ENCODE results near the gene H3-3A. TPM values are rescaled to one million over a fixed set of nuclear protein-coding genes. Genes with fewer than 3 reads are reported as not detected.
"Not testable (repeated sequence)": the region's sequence is repeated elsewhere in the genome, so short reads cannot be mapped to it uniquely, and the experiment has no call there.

Gene H3-3A
- total RNA-seq, 2 donors from 2014 or later, result 743 to 759 TPM

- DNase-seq (no peak), ATAC-seq (peak; percentile 8)
- intact Hi-C loops (cut with DNase I, micrococcal nuclease), result no loop called here
Observed at GRCh38 chr1:226074046-226074445, 11.5 kb downstream of the H3-3A start.

GRCh38 chr1:226076378-226076777, 13.9 kb downstream of the H3-3A start:
- ATAC-seq, result peak; percentile 23
- intact Hi-C loops (cut with DNase I, micrococcal nuclease), result no loop called here

DNA sequence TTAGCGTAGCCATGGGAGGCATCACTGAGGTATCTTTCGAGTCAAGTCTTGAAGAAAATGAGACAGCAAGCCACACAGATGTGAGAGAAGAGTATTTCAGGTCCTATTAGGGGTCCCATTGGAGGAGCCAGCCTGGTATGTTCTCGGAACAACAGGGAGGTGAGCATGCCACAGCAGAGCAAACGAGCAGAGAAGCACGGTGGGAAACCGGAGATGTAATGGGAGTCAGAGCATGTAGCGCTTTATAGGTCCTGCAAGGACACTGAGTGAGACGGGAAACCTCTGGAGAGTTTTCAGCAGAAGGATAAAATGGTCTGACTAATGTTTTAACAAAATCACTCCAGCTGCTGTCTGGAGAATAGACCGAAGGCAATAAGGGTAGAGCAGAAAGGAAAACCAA, 15.9 kb downstream of the H3-3A start:
- ATAC-seq, result no peak
- DNase-seq, result no peak
- intact Hi-C loops (cut with DNase I, micrococcal nuclease), result no loop called here

More at GRCh38 chr1:226076378-226076777, 13.9 kb downstream of the H3-3A start:
- DNase-seq, result no peak

DNA sequence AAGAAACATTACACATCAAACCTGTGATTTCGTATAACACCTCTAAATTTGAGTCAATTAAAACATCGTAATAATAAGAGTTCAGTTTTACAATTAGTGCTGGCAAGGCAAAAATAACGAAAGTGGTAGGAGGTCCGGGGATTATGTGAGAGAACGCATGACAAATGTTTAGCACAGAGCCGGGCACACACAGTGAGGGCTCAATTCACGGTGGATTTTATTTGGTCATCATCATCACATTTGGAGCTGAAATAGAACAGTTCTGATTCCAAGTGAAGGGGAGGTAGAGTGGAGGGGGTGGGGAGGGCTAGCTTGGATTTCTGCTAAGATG, 20.0 kb downstream of the H3-3A start:
- DNase-seq (no peak), ATAC-seq (no peak)
- intact Hi-C loops (cut with DNase I, micrococcal nuclease), result no loop called here

GRCh38 chr1:226082959-226083301, 20.4 kb downstream of the H3-3A start:
- ATAC-seq, result peak; percentile 71
- peak; percentile 46 to 64 for DNase-seq
- intact Hi-C loops (cut with DNase I, micrococcal nuclease), result no loop called here

DNA sequence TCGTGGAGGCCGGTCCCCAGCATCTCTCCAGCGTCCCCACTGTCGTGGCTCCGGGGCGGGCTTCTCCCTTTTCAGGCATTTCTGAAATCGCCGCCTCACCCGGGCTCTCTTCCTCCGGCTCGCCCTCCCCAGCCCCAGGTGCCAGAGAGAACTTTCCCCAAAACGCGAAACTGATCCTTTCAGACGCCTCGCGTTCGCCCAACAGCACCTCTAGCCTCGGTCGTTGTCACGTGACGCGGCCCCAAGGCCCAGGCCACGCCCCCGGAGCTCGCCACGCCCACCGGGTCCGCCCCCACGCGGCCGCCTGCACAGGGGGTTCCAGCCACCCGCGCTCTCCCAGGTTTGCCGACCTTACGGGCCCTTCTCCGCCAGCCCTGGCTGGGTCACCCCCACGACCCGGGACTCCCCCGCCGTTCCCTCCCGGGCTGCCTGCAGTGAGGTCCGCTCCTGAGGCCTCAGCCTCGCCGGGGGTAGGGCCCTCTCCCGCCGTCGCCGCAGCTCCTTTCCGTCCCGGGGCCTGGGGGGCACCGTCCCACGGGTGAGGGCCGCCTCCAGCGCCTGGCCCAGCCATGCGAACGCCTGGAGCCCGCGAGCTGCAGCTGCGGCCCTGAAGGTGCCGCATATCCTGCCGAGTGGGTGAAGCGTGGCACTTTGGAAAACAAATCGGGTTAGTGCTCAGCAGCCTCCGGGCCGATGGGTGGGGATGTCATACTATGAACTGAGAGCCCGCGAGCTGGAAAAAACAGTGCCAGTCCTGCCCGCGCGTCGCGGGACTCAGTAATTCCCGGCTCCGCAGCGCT, 21.0 kb downstream of the H3-3A start:
- ATAC-seq, result peak; percentile 95
- DNase-seq, result peak; percentile 89 to 98
- intact Hi-C loops (cut with DNase I, micrococcal nuclease), result no loop called here

- ATAC-seq, result no peak
- intact Hi-C loops (cut with DNase I, micrococcal nuclease), result no loop called here
- no peak for DNase-seq
Observed at GRCh38 chr1:226085675-226086285, 23.3 kb downstream of the H3-3A start.

- ATAC-seq (no peak), DNase-seq (no peak)
- intact Hi-C loops (cut with DNase I, micrococcal nuclease), result no loop called here
Observed at GRCh38 chr1:226086776-226087175, 24.3 kb downstream of the H3-3A start.

- DNase-seq, result no peak
- intact Hi-C loops (cut with DNase I, micrococcal nuclease), result no loop called here
- no peak for ATAC-seq
Observed at GRCh38 chr1:226091461-226091860, 28.9 kb downstream of the H3-3A start.

- DNase-seq; ATAC-seq; intact Hi-C loops (cut with DNase I, micrococcal nuclease): not testable (repeated sequence)
Observed at GRCh38 chr1:226092048-226092820, 29.7 kb downstream of the H3-3A start.

DNA sequence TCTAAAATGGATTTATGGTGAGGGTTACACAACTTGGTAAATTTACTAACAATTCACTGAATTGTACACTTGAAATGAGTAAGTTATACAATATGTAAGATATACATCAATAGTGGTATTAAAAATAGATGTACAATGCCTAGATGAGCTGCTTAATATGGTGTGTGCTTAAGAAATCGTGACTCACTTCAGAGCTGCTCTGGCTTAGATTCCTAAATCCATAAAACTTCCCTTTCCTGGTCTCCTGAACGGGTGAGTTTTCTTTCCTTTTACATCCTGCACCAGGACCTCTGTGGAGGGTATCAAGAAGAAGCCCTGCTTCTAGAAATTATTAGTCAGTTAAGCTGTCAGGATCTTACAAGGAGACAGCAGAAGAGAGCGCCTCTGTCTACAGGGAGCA, 30.4 kb downstream of the H3-3A start:
- no peak for ATAC-seq
- DNase-seq, result no peak
- intact Hi-C loops (cut with DNase I, micrococcal nuclease), result no loop called here

DNA sequence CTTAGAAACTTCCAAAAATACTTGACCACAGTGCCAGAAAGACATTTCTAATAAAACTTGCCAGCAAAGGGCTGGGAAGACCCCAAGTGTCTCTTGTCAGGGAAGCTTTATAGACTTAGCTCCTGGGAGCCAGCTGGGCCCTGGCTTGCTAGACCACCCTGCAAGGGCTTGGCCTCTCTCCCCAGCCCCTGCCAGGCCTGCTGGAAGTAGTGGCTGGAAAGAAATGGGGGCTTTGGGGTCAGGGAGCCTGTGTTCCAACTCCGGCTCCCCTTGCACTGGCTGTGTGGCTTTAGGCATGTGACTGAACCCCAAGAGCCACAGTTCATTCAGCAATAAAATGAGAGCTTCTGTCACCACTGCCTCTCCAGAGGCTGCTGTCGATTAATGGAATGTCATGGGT, 31.1 kb downstream of the H3-3A start:
- ATAC-seq, result no peak
- DNase-seq, result no peak
- intact Hi-C loops (cut with DNase I, micrococcal nuclease), result no loop called here

DNA sequence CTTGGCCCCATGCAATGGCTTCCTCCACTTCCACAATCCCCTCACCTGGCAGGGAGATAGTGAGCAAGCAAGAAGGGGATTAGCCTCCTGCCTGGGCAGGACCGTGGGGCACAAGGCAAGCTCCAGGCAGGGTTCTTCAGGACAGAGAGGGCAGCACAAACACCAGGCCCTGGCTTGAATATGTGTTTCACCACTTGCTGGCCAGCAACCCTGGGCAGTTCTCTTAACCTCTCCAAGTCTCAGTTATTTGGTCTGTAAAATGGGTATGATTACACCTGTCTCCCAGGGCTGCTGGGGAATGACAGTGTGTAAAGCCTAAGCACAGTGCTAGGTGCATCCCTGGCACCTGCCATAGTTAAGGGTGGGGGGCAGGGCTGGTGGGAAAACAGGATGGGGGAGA, 31.9 kb downstream of the H3-3A start:
- intact Hi-C loops (cut with DNase I, micrococcal nuclease), result no loop called here
- DNase-seq, result no peak
- ATAC-seq, result no peak

GRCh38 chr1:226095286-226095685, 32.8 kb downstream of the H3-3A start:
- no peak for DNase-seq
- intact Hi-C loops (cut with DNase I, micrococcal nuclease), result no loop called here
- ATAC-seq, result no peak

DNA sequence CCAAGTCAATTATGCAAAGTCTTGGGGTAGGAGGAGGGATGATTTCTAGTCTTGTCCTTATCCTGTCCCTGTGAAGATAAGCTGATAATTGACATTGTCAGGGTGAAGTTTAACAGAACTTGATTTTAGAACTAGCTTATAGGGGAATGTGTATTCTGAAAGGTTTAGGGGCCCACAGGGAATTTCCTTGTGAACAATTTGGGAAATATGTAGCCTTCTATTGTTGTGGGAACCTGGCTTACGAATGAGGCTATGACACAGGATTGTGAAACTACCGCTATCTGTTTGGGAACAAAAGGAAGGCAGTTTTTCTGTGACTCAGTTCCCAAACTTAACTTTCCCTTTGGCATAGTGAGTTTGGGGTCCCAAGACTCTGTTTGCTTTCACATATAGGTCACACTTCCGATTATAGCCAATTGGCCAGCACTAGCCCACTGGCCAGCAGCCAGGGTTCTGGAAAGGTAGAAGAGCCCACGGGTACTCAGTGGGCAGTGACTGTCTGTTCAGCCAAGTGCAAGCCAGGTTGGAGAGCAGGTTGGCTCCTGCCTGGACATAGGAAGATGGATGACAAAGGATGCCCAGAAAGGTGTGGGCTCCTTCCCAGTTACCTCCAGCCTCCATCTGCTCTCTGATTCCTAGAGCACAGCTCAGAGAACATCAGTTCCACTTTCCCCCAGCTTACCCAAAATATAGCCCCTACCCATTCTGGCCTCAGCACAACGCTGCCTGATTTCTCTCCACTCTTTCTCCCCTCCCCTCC, 35.5 kb downstream of the H3-3A start:
- no peak for DNase-seq
- ATAC-seq, result no peak

DNA sequence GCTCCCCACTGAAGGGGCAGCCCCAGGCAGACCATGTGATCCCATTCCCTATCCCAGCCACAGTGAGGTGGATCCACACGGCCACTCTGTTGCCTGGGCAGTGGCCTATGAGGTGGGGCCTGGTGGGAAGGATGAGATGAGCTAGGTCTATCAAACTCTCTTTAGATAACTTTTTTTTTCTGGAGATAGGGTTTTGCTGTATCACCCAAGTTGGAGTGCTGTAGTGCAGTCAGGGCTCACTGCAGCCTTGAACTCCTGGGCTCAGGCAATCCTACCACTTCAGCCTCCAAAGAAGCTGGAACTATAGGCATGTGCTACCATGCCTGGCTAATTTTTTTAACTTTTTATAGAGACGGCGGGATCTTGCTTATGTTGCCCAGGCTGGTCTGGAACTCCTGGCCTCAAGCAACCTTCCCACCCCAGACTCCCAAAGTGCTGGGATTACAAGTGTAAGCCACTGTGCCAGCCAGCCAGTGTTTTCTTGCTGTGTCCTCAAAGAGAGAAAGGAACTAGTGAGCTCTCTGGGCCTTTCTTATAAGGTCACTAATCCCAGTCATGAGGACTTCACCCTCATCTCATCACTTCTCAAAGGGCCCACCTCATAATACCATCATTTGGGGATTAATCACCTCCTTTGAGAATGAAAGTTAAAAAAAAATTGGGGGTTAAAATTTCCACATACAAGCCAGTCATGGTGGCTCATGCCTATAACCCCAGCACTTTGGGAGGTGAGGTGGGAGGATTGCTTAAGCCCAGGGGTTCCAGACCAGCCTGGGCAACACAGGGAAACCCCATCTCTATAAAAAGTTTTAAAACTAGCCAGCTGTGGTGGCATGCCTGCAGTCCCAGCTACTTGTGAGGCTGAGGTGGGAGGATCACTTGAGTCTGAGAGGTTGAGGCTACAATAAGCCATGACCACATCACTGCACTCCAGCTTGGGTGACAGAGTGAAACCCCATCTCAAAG, 36.6 kb downstream of the H3-3A start:
- ATAC-seq, result no peak
- intact Hi-C loops (cut with DNase I, micrococcal nuclease), result no loop called here
- no peak for DNase-seq

More for the DNA sequence above, 35.5 kb downstream of the H3-3A start:
- intact Hi-C loops (cut with DNase I, micrococcal nuclease), result no loop called here

DNA sequence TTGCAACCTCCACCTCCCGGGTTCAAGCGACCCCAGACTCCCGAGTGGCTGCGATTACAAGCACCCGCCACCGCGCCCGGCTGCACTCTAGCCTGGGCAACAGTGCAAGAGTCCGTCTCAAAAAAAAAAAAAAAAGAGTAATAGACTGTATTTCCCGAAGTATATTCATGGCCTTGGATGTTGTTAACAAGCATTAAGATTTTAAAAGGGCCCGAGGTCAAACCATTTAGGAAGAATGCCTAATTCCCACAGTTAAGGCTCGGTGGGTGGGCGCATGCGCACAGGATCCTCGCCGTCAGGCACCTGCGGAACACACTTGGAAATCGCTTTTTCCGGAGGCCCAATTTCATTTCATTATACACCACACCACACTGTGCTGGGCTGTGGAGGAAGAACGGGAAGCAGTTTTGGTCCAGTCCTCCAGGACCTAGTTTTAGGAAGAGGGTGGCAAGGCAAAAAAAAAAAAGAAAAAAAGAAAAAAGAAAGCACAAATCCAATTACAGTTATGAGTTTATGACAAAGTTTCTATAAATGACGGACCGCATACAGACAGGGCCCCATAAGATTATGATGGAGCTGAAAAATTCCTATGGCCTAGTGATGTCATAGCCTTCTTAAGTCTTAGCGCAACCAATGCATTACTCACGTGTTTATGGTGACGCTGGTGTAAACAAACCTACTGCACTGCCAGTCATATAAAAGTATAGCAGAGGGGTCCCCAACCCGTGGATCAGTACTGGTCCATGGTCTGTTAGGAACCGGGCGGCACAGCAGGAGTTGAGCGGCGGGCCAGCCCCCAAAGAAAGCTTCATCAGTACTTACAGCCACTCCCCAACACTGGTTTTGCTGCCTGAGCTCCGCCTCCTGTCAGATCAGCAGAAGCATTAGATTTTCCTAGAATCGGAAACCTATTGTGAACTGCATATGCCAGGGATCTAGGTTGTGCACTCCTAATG, 38.2 kb downstream of the H3-3A start:
- DNase-seq (peak in 1 of 2 donors; percentile 54), ATAC-seq (peak; percentile 67)
- intact Hi-C loops (cut with DNase I, micrococcal nuclease), result no loop called here

Measured in left colon (tissue), 2 donors.